NOMO-1 treated with DMSO at 0.1 percent for 48 hours (cell line): ENCODE results near the gene ARSB.
"Not testable (repeated sequence)": the region's sequence is repeated elsewhere in the genome, so short reads cannot be mapped to it uniquely, and the experiment has no call there.

Experiments
- DNase-seq: peaks from one replicate; lab custom pipeline; 2025; ENCODE audit not compliant: unreplicated experiment; lab: John Stamatoyannopoulos, UW

Gene ARSB

DNA sequence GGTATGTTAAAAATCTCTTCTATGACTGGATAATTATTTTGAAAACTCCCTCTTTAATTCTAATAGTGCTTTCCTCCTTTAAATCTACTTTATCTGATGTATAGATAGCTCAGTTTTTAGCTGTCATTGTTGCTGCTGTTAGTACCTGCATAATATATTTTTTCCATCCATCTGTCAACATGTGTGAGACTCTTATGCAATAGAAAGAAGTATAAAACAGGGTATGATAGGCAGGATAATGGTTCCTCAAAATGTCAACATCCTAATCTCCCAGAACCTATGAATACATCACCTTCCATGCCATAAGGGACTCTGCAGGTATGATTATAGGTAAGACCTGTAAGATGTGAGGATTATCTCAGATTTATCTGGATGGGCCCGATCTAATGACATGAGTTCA is 199.7 kb downstream of the ARSB start:
- DNase-seq, result no peak

DNA sequence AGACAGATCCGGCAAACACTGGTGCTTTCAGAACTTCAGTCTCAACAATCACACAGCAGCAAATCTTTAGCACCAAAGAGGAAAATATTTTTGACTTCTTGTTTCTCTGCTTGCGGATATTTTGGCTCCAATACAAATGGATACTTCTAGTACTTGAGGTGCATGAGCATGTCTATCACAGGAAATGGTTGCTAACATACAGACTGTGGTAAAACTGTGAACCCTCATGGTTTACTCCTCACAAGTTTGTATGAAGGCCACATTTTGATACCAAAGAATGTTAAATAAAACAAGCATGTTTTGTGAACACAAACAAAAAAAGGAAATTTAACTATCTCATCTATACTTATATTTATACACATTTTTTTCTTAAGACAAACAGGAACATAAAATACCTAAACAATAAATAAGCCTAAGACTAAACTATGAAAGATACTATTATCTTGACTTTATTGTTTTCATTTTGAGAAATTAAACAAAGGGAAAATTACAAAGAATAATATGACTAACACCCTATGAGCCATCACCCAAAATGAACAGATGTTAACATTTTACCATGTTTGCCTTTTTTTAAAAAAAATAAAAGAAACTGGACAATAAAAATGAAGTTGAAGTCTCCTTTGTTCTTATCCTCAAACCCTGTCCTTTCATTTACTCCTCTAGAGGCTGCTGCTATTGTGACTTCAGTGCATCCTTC is 201.5 kb downstream of the ARSB start:
- DNase-seq, result no peak

GRCh38 chr5:78782728-78783127 is 202.4 kb downstream of the ARSB start:
- no peak for DNase-seq

GRCh38 chr5:78781611-78782286 is 203.4 kb downstream of the ARSB start:
- DNase-seq, result no peak

DNA sequence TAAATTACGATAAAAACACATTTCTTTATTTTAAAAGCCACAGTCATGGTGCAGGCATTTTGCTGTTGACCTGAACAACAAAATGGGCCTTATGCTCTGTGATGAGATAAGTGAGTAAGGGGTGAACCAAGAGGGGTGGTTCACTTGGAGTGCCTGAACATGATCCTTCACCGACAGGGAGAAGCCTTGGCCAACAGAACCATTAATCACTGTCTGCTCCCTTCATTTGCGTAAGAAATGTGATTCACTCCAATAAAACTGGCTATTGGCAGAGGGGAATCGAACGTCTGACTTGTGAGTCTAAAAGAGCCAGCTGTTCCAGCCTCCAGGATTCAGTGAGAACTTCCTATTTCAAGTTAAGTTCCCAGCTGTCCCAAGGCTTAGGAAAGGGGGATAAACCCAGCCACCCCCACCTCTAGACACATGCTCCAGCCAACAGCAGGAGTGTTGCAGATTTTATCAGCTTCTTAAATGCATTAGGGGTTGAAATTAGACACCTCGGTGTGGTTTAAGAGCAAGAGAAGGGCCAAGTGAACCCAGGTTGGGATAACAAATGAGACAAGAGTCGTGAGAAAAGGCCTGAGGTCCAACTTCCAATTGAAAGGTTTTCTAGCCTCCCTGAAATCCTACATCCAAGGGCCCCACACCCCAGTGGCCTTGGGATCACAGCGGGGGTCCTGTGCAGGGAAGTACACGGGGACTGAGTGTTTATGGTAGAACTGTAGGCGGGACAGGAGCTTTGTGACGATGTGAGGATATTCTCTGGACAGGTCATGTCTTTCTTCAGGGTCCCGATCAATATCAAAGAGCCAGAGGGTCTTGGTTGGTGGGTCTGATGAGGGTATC is 205.1 kb downstream of the ARSB start:
- no peak for DNase-seq

GRCh38 chr5:78779262-78779661 is 205.8 kb downstream of the ARSB start:
- no peak for DNase-seq

DNA sequence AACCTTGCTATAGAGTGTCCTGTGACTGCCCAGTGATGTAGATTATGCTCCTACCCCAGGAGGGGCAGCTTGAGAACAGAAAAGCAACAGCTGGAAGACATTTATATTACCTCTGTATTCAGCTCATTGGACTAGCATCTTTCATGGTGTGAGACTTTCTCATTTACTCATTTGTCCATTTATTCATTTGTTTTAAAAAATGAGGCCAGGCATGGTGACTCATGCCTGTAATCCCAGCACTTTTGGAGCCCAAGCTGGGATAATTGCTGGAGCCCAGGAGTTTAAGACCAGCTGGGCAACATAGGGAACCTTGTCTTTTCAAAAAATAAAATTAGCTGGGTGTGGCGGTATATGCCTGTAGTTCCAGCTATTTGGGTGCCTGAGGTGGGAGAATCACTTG is 206.6 kb downstream of the ARSB start:
- no peak for DNase-seq

GRCh38 chr5:78777901-78778300 is 207.2 kb downstream of the ARSB start:
- DNase-seq, result no peak

DNA sequence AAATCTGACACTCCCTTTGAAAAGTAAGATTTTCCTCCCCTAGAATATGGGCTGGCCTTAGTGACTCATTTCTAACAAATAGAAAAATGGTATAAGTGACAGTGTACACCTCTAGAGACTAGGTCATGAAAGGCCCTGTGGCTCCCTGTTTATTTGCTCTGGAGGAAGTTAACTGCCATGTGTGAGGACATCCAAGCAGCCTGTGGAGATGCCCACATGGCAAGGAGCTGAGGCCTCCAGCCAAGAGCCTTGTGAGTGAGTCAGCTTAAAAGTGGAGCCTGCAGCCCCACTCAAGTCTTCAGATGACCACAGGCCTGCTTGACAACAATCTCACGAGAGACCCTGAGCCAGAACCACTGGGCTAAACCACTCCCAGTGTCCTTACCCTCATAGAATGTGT is 208.5 kb downstream of the ARSB start:
- DNase-seq, result no peak

DNA sequence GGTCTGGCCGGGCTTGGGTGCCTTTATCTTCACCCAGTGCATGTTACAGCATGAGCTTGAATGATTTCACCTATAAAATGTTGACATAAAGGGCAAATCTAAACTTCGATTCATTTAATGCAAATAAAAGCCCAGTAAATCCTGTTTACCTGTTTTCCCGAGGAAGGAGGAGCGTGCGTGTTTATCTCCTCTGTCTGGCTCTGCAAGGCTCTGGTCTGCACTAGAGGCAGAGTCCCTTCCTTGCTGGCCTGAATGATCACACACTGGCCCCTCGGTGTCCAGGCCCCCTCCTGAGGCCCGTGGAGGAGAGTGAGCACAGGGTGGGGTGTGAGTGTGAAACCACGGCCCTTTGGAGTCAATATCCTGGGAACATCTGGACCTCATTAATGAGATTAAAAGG is 211.5 kb downstream of the ARSB start:
- DNase-seq, result no peak

DNA sequence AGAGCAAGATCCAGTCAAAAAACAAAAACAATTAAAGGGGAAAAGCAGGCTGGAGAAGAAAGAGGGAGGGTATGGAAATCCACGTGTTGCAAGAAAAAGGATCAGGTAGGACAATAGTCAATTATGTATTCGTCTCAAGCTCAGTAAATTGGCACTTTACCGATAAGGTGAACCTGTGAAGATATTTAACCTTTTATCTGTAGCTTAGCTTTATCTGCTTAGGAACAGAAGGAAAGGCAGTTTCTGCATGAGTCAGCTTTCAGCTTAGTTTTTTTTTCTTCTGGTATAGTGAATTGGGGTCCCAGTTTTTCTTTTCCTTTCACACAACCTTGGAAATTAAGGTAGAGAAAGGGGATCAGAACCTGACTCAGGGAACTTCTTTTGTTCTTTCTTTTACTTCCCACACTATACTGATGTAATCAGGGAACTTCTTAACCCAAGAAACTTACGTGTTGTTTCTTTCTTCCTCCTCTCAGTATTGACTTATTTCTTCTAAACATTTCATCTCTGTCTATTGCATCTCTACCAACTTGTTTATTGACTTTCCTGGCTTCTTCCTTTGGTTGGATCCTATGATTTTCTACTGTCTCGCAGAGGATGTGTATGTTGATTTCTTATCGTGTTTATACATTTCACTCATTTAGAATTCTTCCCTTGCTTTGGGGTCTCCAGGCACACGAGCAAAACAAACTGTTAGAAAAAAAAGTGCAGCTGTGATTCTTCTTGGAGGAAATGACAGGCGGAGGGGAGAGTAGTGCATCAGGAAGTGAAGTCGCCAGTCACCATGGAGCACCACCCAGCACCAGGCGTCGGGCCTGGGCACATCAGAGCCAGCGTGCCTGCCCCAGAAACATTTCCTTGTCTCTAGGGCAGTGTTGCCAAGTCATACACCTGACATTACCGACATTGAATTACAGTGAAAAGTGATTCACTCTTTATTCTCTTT is 213.6 kb downstream of the ARSB start:
- DNase-seq, result no peak

GRCh38 chr5:78768781-78769380 is 216.2 kb downstream of the ARSB start:
- DNase-seq, result no peak

DNA sequence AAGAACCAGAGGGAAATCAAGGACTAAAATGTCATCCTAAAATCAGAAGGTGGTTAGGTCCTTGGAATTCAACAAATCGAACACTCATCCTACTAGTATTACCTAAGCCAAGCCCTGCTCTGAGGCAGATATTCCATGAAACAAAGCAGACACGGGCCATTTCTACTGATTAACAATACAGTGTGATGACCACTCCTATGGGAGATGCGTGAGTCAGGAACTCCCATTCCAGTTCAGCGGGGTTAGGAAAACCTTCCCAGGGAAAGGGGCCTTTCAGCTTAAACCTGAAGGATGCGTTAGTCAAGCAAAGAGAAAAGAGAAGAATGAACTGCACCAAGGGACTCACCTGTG is 218.7 kb downstream of the ARSB start:
- no peak for DNase-seq

GRCh38 chr5:78765756-78766411 is 219.2 kb downstream of the ARSB start:
- no peak for DNase-seq

GRCh38 chr5:78765116-78765515 is 220.0 kb downstream of the ARSB start:
- DNase-seq, result no peak

- peak; percentile 38 for DNase-seq
Measured at GRCh38 chr5:78763659-78764189, 221.4 kb downstream of the ARSB start.

- not testable (repeated sequence) for DNase-seq
Measured at GRCh38 chr5:78762743-78763142, 222.4 kb downstream of the ARSB start.

DNA sequence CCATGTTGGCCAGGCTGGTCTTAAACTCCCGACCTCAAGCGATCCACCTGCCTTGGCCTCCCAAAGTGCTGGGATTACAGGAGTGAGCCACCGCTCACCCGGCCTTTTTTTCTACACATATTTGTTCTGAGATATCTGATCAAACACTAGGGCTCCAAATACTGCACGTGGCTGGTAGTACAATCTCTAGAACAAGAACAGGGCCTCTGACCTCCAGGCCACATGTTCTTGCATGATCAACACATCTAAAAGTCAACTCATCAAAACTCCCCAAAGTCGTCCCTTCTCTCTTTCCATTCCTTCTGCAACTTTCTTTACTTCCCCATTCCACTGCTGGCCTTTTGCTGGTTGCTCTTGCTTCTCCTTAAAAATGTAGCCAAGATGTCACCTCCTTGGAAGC is 223.3 kb downstream of the ARSB start:
- no peak for DNase-seq

GRCh38 chr5:78760770-78761169 is 224.3 kb downstream of the ARSB start:
- DNase-seq, result no peak

DNA sequence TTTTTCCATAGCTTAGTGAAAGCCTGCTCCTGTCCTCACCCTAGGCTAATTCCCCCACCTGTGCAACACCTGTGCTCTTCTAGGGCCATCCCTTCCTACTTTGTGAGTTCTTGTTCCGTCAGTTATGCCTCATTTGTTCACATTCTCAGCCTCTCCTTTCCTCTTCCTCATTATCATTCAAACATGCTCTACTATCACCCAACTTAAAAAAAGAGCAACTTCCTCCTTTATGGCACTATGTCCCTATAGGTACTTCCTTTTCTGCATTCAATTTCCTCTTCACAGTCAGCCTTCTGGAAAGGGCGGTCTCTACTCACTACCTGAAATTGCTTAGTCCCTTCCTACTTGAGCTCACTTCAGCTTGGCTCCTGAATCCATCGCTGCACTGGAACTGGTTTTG is 224.7 kb downstream of the ARSB start:
- peak; percentile 93 for DNase-seq
